ENCODE data around the gene PTPN21.

The PTPN21 gene

DNA sequence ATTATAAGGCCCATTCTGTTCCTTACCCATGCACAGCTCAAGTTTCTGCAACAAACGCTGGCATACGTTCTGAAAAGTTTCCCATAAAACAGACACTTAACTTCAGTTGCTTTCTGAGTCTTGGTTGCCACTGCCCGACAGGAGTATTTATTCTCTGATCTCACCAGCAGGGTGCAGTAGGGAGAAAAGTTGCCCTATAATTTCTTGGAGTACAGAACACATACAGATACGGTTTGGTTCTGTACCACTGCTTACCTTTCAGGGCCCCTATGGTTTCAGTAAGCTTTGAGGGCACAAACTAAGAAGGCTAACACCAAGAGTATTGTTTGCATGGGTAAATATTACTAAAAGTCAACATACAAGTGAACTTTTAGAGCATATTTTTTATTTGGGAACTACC, 91.5 kb downstream of the PTPN21 start:
- no peak for DNase-seq

DNA sequence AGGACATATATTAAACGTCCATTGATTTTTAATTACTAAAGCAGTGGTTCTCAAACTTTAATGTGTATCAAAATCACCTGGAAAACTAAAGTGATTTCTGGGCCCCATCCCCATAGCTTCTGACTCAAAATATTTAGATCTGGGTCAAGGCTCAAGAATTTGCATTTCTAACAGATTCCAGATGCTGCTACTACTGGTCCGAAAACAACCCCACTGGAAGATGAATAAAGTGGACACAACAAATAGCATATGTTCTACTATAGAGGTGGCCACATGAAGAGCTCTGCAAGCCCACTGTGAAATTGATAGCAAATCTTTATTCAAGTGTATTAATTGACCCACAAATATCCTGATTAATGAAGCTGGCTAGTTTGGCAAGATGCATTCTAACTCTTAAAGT, 99.9 kb downstream of the PTPN21 start:
- no peak for DNase-seq

GRCh38 chr14:88452231-88452630, 102.6 kb downstream of the PTPN21 start:
- DNase-seq = no peak

GRCh38 chr14:88439088-88439487, 115.7 kb downstream of the PTPN21 start:
- DNase-seq = no peak

DNA sequence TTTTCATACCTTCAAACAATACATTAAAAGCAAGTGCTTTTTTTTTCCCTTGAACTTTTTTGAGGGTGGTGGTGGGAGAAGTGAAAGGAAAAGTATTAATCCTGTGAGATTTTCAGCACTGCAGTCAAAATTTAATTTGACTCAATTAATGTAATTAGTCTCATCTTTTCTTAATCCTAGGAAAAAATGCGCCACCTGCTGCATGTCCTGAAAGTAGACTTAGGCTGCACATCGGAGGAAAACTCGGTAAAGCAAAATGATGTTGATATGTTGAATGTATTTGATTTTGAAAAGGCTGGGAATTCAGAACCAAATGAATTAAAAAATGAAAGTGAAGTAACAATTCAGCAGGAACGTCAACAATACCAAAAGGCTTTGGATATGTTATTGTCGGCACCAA, 117.1 kb downstream of the PTPN21 start:
- no peak for DNase-seq

DNA sequence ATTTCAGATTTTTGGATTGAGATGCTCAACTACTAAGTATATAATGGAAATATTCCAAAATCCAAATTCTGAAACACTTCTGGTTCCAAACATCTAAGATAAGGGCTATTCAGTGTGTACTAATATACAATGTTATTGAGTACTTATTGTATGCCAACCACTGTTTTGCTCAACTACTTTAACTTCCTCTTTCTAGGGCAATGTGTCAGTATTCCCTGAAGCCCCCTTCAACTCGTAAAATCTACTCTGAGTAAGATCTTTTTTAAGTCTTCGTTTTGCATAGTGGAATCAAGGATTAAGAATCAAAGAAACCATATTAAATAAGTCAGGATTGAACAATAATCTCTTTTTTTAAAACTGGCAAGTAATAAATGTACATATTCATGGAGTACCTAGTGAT, 123.8 kb downstream of the PTPN21 start:
- no peak for DNase-seq

- no peak for DNase-seq
These were observed 128.5 kb downstream of the PTPN21 start for GRCh38 chr14:88426271-88426670.

- no peak for DNase-seq
These were observed 130.2 kb downstream of the PTPN21 start for GRCh38 chr14:88424573-88424972.

GRCh38 chr14:88422919-88423650, 131.7 kb downstream of the PTPN21 start:
- no peak for DNase-seq

- DNase-seq = no peak
These were observed 132.8 kb downstream of the PTPN21 start for GRCh38 chr14:88422047-88422446.

DNA sequence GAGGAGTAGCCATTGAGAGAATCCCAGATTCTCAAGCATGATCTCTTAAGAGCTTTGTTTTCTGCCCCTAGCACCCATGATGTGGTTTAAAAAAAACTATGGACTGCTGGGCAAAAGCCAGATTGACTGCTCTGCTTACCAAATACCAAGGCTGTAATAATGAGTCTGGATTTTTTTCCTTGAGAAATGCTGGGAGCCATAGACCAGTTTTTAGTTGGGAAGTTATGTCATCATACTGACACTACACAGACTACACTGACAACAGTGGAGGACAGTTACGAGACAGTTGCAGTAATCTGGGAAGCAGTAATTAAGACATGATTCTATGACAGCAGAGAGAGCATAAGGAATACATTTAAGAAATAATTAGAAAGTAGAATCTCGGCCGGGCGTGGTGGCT, 133.5 kb downstream of the PTPN21 start:
- DNase-seq = no peak

DNA sequence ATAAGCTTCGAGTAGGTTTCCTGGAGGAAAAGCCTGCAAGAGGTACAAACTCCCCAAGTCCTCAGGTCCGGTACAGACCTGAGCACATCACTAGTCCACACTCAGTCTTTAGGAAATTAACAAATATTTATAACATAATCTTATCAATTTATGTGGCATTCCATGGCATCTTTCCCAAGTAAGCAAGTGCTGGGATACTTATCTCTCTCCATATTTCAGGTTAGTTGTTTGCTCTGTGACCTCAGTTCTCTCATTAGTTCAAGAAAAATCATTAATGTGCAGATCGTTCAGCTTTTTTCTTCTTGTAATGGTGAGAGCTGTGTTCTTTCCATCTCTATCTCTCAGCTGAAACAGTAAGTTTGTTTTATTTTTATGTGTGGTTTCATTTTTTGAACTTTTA, 134.6 kb downstream of the PTPN21 start:
- DNase-seq = no peak

DNA sequence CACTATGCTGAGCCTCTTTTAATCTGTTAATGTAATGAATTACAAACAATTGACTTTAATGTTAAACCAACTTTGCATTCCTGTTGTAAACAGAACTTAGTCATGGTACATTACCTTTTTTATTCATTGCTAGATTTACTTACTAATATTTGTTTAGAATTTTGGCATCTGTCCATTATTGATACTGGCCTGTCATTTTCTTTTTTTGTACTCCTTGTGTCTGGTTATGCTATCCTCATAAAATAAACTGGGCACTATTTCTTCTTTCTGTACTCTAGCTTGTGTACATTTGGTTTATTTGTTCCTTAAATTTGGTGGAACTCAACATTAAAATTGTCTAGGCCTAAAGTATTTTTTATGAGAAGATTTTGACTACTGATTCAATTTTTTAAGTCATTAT, 137.2 kb downstream of the PTPN21 start:
- no peak for DNase-seq
